GM12878 (cell line): Measurements from ENCODE around the gene ADAM19. TPM values are rescaled to one million over a fixed set of nuclear protein-coding genes. Genes with fewer than 3 reads are reported as not detected.

Experiments
- BACH1 ChIP-seq: fragments of 450-650 bp; IDR thresholded peaks from 2 replicates; pipeline ENCODE4 v1.6.1; 2017; ENCODE audit warnings: mild to moderate bottlenecking, borderline replicate concordance
- BHLHE40 ChIP-seq, 2 experiments: fragments of 450-650 bp in 1 of 2; IDR thresholded peaks; 2 replicates each; pipeline ENCODE4 v1.6.1; 2011 to 2017; ENCODE audit warnings: low read depth in 2 of 2, borderline replicate concordance in 1 of 2, improper control_type of control experiment in 1 of 2, low read length in 1 of 2, mild to moderate bottlenecking in 1 of 2
- CBX5 ChIP-seq: sonication (generic); IDR thresholded peaks from 2 replicates; pipeline ENCODE4 v1.6.1; 2016; ENCODE audit warnings: low read depth, moderate library complexity, mild to moderate bottlenecking, inconsistent platforms
- DPF2 ChIP-seq: fragments of 450-650 bp; IDR thresholded peaks from 2 replicates; pipeline ENCODE4 v1.6.1; 2017; ENCODE audit warnings: mild to moderate bottlenecking
- FOXM1 ChIP-seq: IDR thresholded peaks from 2 replicates; pipeline ENCODE4 v1.6.1; 2012; ENCODE audit warnings: low read depth, mild to moderate bottlenecking, inconsistent platforms, low read length, moderate library complexity
- IKZF1 ChIP-seq: fragments of 450-650 bp; conservative IDR thresholded peaks from 2 replicates; pipeline ENCODE4 v1.6.1; 2017; ENCODE audit warnings: antibody characterized with exemption, mild to moderate bottlenecking
- IRF4 ChIP-seq: IDR thresholded peaks from 2 replicates; pipeline ENCODE4 v1.6.1; 2011; ENCODE audit warnings: low read depth, low read length
- JUNB ChIP-seq: IDR thresholded peaks from 2 replicates; pipeline ENCODE4 v1.6.1; 2016; ENCODE audit warnings: antibody characterized with exemption, mild to moderate bottlenecking
- KAT2A ChIP-seq: conservative IDR thresholded peaks from 2 replicates; pipeline ENCODE4 v1.6.1; 2011; ENCODE audit warnings: low read depth, low read length; ENCODE audit not compliant: control insufficient read depth
- MTA2 ChIP-seq: fragments of 450-650 bp; IDR thresholded peaks from 2 replicates; pipeline ENCODE4 v1.6.1; 2016; ENCODE audit warnings: low read depth, mild to moderate bottlenecking, moderate library complexity
- PML ChIP-seq: IDR thresholded peaks from 2 replicates; pipeline ENCODE4 v1.6.1; 2012; ENCODE audit warnings: low read length, inconsistent platforms
- RFX5 ChIP-seq: IDR thresholded peaks from 2 replicates; pipeline ENCODE4 v1.6.1; 2011; ENCODE audit warnings: low read depth, low read length, improper control_type of control experiment
- RUNX3 ChIP-seq: IDR thresholded peaks from 2 replicates; pipeline ENCODE4 v1.6.1; 2012; ENCODE audit warnings: low read length, inconsistent platforms
- SRF ChIP-seq, 2 experiments: IDR thresholded peaks; 2 replicates each; pipeline ENCODE4 v1.6.1; 2011; ENCODE audit warnings: low read depth in 2 of 2, low read length in 2 of 2, mild to moderate bottlenecking in 1 of 2, moderate library complexity in 1 of 2
- TBL1XR1 ChIP-seq: IDR thresholded peaks from 2 replicates; pipeline ENCODE4 v1.6.1; 2012; ENCODE audit warnings: low read depth, low read length, improper control_type of control experiment
- WRNIP1 ChIP-seq: IDR thresholded peaks from 2 replicates; pipeline ENCODE4 v1.6.1; 2011; ENCODE audit warnings: low read depth, low read length, improper control_type of control experiment, borderline replicate concordance
- ZNF217 ChIP-seq: fragments of 450-650 bp; IDR thresholded peaks from 2 replicates; pipeline ENCODE4 v1.6.1; 2017; ENCODE audit warnings: antibody characterized with exemption, mild to moderate bottlenecking
- ZNF622 ChIP-seq: fragments of 450-650 bp; IDR thresholded peaks from 2 replicates; pipeline ENCODE4 v1.6.1; 2017; ENCODE audit warnings: mild to moderate bottlenecking, inconsistent platforms
- polyA plus RNA-seq, 11 experiments: library from polyadenylated mRNA; depleted of rRNA in 4 of 11; unstranded in 6 of 11; stranded (reverse) in 5 of 11; fragments of >200 nt; fragmentation: Nextera tagmentation in 4 of 11; fragmentation: Illumina TruSeq in 1 of 11; extraction: Ambion mirVana in 4 of 11; extraction: Trizol in 1 of 11; gene quantifications; 1 replicate in 1 of 11; 2 replicates in 10 of 11; pipeline versions ENCODE4 v1.2.1 to v1.2.3, GENCODE V29; 2011 to 2016; ENCODE audit warnings: inconsistent platforms in 2 of 11, missing spikeins in 2 of 11, low read depth in 1 of 11
- total RNA-seq, 4 experiments: library from RNA; depleted of rRNA in 3 of 4; stranded (reverse); fragments of >200 nt in 3 of 4; fragmentation: Illumina TruSeq in 1 of 4; extraction: Trizol in 1 of 4; gene quantifications; 2 replicates each; pipeline versions ENCODE4 v1.2.1 to v1.2.3, GENCODE V29; 2013 to 2021
- TF ChIP-seq, protein P1 (sequence below): fragments of 450-650 bp; IDR thresholded peaks from 2 replicates; pipeline ENCODE4 v1.6.1; 2018; ENCODE audit warnings: mild to moderate bottlenecking, low read depth, moderate library complexity; ENCODE audit not compliant: partially characterized antibody
- TF ChIP-seq, protein P2 (sequence below): IDR thresholded peaks from 2 replicates; pipeline ENCODE4 v1.6.1; 2012; ENCODE audit warnings: low read length, inconsistent platforms
- TF ChIP-seq, protein P3 (sequence below): IDR thresholded peaks from 2 replicates; pipeline ENCODE4 v1.6.1; 2012; ENCODE audit warnings: low read depth, low read length, improper control_type of control experiment
- TF ChIP-seq, protein P4 (sequence below): fragments of 450-650 bp; IDR thresholded peaks from 2 replicates; pipeline ENCODE4 v1.6.1; 2017; ENCODE audit warnings: mild to moderate bottlenecking, moderate library complexity
- TF ChIP-seq, protein P5 (sequence below): IDR thresholded peaks from 2 replicates; pipeline ENCODE4 v1.6.1; 2011; ENCODE audit warnings: low read depth, mild to moderate bottlenecking, low read length, moderate library complexity, borderline replicate concordance; ENCODE audit errors: extremely low read depth

The ADAM19 gene
- total and polyA plus RNA-seq, 10 of the 15 experiments (the other 5 are each of a cell fraction or from before 2014, with no cell fraction given), result 16.0 to 92.8 (median 44.7) TPM

DNA sequence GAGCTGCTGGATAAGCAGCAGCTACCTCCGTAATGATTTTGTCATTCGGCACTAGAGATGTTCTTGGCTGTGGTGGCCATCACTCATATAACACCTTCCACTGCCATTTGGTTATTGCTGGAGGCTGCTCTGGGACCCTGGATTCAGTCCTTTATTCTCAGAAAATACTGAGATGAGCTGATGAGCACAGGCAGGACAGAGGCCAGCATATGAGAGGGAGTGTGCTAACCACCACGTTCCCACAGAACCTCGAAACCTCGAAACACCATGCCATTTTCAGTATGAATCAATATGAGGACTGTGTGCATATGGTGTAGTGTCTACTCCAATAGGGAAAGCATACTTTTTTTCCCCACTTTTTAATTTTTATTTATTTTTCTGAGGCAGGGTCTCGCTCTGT lies 56.6 kb downstream of the ADAM19 start (continued):
- TF ChIP-seq SRF (IDR thresholded peaks at IDR 0.05; ENCODE audit: low read depth in 2 of 2, low read length in 2 of 2) (no peak), RFX5 (no peak), IKZF1 (peak; percentile 66), JUNB (peak; percentile 82), KAT2A (no peak), WRNIP1 (no peak), ZNF217 (no peak), MTA2 (peak; percentile 17; the same call in 1 of the 2 replicates), PML (no peak; the same call in 1 of the 2 replicates), RUNX3 (peak; percentile 96), BACH1 (no peak), DPF2 (peak; percentile 69), CBX5 (no peak), IRF4 (peak; percentile 91), BHLHE40 (IDR thresholded peaks at IDR 0.05; ENCODE audit: borderline replicate concordance in 1 of 2, low read depth in 2 of 2, low read length in 1 of 2) (peak in 1 of 2 experiments; percentile 41; a peak in 2 of 4 replicates), ZNF622 (no peak), TBL1XR1 (no peak), FOXM1 (peak; percentile 62; the same call in 1 of the 2 replicates)
- TF ChIP-seq, protein P1, sequence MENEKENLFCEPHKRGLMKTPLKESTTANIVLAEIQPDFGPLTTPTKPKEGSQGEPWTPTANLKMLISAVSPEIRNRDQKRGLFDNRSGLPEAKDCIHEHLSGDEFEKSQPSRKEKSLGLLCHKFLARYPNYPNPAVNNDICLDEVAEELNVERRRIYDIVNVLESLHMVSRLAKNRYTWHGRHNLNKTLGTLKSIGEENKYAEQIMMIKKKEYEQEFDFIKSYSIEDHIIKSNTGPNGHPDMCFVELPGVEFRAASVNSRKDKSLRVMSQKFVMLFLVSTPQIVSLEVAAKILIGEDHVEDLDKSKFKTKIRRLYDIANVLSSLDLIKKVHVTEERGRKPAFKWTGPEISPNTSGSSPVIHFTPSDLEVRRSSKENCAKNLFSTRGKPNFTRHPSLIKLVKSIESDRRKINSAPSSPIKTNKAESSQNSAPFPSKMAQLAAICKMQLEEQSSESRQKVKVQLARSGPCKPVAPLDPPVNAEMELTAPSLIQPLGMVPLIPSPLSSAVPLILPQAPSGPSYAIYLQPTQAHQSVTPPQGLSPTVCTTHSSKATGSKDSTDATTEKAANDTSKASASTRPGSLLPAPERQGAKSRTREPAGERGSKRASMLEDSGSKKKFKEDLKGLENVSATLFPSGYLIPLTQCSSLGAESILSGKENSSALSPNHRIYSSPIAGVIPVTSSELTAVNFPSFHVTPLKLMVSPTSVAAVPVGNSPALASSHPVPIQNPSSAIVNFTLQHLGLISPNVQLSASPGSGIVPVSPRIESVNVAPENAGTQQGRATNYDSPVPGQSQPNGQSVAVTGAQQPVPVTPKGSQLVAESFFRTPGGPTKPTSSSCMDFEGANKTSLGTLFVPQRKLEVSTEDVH, result no peak
- TF ChIP-seq, protein P2, sequence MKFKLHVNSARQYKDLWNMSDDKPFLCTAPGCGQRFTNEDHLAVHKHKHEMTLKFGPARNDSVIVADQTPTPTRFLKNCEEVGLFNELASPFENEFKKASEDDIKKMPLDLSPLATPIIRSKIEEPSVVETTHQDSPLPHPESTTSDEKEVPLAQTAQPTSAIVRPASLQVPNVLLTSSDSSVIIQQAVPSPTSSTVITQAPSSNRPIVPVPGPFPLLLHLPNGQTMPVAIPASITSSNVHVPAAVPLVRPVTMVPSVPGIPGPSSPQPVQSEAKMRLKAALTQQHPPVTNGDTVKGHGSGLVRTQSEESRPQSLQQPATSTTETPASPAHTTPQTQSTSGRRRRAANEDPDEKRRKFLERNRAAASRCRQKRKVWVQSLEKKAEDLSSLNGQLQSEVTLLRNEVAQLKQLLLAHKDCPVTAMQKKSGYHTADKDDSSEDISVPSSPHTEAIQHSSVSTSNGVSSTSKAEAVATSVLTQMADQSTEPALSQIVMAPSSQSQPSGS, result peak; percentile 61; the same call in 1 of the 2 replicates
- TF ChIP-seq, protein P3, sequence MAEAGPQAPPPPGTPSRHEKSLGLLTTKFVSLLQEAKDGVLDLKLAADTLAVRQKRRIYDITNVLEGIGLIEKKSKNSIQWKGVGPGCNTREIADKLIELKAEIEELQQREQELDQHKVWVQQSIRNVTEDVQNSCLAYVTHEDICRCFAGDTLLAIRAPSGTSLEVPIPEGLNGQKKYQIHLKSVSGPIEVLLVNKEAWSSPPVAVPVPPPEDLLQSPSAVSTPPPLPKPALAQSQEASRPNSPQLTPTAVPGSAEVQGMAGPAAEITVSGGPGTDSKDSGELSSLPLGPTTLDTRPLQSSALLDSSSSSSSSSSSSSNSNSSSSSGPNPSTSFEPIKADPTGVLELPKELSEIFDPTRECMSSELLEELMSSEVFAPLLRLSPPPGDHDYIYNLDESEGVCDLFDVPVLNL, result no peak
- TF ChIP-seq, protein P4, sequence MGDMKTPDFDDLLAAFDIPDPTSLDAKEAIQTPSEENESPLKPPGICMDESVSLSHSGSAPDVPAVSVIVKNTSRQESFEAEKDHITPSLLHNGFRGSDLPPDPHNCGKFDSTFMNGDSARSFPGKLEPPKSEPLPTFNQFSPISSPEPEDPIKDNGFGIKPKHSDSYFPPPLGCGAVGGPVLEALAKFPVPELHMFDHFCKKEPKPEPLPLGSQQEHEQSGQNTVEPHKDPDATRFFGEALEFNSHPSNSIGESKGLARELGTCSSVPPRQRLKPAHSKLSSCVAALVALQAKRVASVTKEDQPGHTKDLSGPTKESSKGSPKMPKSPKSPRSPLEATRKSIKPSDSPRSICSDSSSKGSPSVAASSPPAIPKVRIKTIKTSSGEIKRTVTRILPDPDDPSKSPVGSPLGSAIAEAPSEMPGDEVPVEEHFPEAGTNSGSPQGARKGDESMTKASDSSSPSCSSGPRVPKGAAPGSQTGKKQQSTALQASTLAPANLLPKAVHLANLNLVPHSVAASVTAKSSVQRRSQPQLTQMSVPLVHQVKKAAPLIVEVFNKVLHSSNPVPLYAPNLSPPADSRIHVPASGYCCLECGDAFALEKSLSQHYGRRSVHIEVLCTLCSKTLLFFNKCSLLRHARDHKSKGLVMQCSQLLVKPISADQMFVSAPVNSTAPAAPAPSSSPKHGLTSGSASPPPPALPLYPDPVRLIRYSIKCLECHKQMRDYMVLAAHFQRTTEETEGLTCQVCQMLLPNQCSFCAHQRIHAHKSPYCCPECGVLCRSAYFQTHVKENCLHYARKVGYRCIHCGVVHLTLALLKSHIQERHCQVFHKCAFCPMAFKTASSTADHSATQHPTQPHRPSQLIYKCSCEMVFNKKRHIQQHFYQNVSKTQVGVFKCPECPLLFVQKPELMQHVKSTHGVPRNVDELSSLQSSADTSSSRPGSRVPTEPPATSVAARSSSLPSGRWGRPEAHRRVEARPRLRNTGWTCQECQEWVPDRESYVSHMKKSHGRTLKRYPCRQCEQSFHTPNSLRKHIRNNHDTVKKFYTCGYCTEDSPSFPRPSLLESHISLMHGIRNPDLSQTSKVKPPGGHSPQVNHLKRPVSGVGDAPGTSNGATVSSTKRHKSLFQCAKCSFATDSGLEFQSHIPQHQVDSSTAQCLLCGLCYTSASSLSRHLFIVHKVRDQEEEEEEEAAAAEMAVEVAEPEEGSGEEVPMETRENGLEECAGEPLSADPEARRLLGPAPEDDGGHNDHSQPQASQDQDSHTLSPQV, result peak; percentile 53; the same call in 1 of the 2 replicates
- TF ChIP-seq, protein P5, sequence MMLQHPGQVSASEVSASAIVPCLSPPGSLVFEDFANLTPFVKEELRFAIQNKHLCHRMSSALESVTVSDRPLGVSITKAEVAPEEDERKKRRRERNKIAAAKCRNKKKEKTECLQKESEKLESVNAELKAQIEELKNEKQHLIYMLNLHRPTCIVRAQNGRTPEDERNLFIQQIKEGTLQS, result no peak
